DND-41 (cell line): ENCODE data around the gene SYT9.

Experiments used
- EZH2 ChIP-seq: IDR thresholded peaks from 3 replicates; pipeline ENCODE4 v1.6.1; 2012; ENCODE audit warnings: borderline replicate concordance, low read depth, mild to moderate bottlenecking, moderate library complexity, low read length, inconsistent platforms; ENCODE audit not compliant: severe bottlenecking
- TF ChIP-seq, protein P1 (sequence below): IDR thresholded peaks from 2 replicates; pipeline ENCODE4 v1.5.1; 2012; ENCODE audit warnings: borderline replicate concordance, low read length, moderate library complexity, mild to moderate bottlenecking; ENCODE audit not compliant: poor library complexity, severe bottlenecking; ENCODE audit errors: extremely low read depth

DNA sequence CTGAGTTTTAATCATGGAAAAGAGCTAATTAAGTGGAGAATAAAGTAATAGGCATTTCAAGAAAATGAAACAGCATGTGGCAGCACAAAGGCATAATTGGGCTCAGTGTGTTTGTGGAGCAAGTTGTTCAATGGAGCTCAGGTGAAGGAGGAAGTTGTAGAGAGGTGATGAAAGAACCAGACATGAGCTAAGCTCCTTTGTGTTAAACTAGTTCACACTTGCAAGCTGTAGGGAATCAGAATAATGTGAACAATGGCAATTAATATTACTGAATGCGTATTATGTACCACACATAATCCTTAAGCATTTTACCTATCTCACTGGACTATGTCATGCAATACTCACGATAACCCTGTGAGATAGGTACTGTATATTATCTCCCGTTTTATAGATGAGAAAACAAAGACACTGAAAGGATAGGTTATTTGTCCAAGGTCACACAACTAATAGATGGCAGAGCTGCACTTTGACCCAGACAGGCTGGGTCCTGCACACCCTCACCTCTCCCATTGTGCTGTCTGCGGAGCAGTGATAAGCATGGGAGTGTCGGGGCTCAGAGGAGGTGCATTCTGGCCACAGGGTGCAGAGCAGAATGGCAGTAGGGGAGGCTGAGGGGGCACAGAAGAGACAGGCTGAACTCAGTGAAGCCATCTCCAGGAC, 242.5 kb downstream of the SYT9 start:
- TF ChIP-seq, protein P1, sequence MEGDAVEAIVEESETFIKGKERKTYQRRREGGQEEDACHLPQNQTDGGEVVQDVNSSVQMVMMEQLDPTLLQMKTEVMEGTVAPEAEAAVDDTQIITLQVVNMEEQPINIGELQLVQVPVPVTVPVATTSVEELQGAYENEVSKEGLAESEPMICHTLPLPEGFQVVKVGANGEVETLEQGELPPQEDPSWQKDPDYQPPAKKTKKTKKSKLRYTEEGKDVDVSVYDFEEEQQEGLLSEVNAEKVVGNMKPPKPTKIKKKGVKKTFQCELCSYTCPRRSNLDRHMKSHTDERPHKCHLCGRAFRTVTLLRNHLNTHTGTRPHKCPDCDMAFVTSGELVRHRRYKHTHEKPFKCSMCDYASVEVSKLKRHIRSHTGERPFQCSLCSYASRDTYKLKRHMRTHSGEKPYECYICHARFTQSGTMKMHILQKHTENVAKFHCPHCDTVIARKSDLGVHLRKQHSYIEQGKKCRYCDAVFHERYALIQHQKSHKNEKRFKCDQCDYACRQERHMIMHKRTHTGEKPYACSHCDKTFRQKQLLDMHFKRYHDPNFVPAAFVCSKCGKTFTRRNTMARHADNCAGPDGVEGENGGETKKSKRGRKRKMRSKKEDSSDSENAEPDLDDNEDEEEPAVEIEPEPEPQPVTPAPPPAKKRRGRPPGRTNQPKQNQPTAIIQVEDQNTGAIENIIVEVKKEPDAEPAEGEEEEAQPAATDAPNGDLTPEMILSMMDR: no peak
- no peak for TF ChIP-seq EZH2
